ENCODE data around the gene RBM48. TPM values are rescaled to one million over a fixed set of nuclear protein-coding genes. Genes with fewer than 3 reads are reported as not detected.

The RBM48 gene
- total and polyA plus RNA-seq, 2 of the 13 experiments (the other 11 are each of a cell fraction or from before 2014, with no cell fraction given) = 7.2 to 12.2 TPM

- Histone ChIP-seq H3K27ac (ENCODE audit: extremely low read length, insufficient read depth, low read length) (peak overlapping the region; percentile 44), H3K4me1 (ENCODE audit: insufficient read depth, low read length) (peaks cover 53% of the 10 kb centered on the region), H3K36me3 (replicated peaks in 1 of 2; ENCODE audit: control insufficient read depth in 1 of 2, insufficient read depth in 2 of 2, low read length in 2 of 2) (peaks cover 0 to under 1% of the 10 kb centered on the region in 2 experiments; a peak in 2 of 5 replicates), H3K4me2 (ENCODE audit: low read depth, low read length) (peak overlapping the region; percentile 53), H3K9me3 (ENCODE audit: low read length) (no peaks in the 10 kb centered on the region), H3K79me2 (ENCODE audit: insufficient read depth, low read length) (peaks cover 81% of the 10 kb centered on the region), H3K9ac (ENCODE audit: insufficient read depth, low read depth, low read length) (no peak overlapping the region), H2AFZ (ENCODE audit: low read length) (no peak overlapping the region), H4K20me1 (ENCODE audit: insufficient read depth, low read length) (peaks cover 54% of the 10 kb centered on the region), H3K4me3 (replicated peaks in 1 of 3; ENCODE audit: insufficient read depth in 1 of 3, low read depth in 2 of 3, low read length in 3 of 3) (peak overlapping the region in 1 of 3 experiments; percentile 18; a peak in 2 of 6 replicates), H3K27me3 (ENCODE audit: control insufficient read depth in 1 of 2, insufficient read depth in 2 of 2, low read length in 2 of 2) (peaks cover under 1 to 7% of the 10 kb centered on the region in 2 experiments; a peak in 2 of 5 replicates)
- intact Hi-C loops (cut with micrococcal nuclease; ENCODE audit: unreplicated experiment) = loop anchor here (1.0 kb wide), 1 partner anchor 82 kb away; no protein-coding TSS in a partner anchor
- peak; percentile 49 for DNase-seq (ENCODE audit: low spot score)
- no peak for ATAC-seq
- ChIA-PET CTCF (ENCODE audit: low intra/inter-chr PET ratio, low total read pairs) (no interaction called here), POLR2A (no interaction called here)
- BruUV-seq (replicated peaks) = no TSS peak
- peak in 1 of 2 experiments; percentile 84; a peak in 2 of 4 replicates for TF ChIP-seq ATF4 (CRISPR knock-in tag; IDR thresholded peaks at IDR 0.05)
- TF ChIP-seq ZNF234 (CRISPR knock-in tag; conservative IDR thresholded peaks at IDR 0.05) = no peak
- no peak for TF ChIP-seq ZBTB1 (CRISPR knock-in tag; IDR thresholded peaks at IDR 0.05; ENCODE audit: borderline replicate concordance)
- TF ChIP-seq ZIK1 (CRISPR knock-in tag; IDR thresholded peaks at IDR 0.05; ENCODE audit: borderline replicate concordance, low read depth) = no peak
- peak; percentile 38; the same call in 1 of the 2 replicates for TF ChIP-seq SAP130 (CRISPR knock-in tag; IDR thresholded peaks at IDR 0.05; ENCODE audit: low read depth)
- no peak for TF ChIP-seq ZMYM4 (CRISPR knock-in tag; IDR thresholded peaks at IDR 0.05)
- TF ChIP-seq, protein P1, sequence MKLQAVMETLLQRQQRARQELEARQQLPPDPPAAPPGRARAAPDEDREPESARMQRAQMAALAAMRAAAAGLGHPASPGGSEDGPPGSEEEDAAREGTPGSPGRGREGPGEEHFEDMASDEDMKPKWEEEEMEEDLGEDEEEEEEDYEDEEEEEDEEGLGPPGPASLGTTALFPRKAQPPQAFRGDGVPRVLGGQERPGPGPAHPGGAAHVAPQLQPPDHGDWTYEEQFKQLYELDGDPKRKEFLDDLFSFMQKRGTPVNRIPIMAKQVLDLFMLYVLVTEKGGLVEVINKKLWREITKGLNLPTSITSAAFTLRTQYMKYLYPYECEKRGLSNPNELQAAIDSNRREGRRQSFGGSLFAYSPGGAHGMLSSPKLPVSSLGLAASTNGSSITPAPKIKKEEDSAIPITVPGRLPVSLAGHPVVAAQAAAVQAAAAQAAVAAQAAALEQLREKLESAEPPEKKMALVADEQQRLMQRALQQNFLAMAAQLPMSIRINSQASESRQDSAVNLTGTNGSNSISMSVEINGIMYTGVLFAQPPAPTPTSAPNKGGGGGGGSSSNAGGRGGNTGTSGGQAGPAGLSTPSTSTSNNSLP (IDR thresholded peaks at IDR 0.05; ENCODE audit: low read depth, low read length) = peak; percentile 80
- TF ChIP-seq CEBPB (IDR thresholded peaks at IDR 0.05; ENCODE audit: borderline replicate concordance, low read depth, low read length) = peak; percentile 96
- TF ChIP-seq CEBPG (CRISPR knock-in tag; IDR thresholded peaks at IDR 0.05) = peak; percentile 82
- 0 out of 2 replicates have a peak, but pooled peaks have one; percentile 29 for TF ChIP-seq GATAD2A (CRISPR knock-in tag; IDR thresholded peaks at IDR 0.05)
- TF ChIP-seq, protein P2, sequence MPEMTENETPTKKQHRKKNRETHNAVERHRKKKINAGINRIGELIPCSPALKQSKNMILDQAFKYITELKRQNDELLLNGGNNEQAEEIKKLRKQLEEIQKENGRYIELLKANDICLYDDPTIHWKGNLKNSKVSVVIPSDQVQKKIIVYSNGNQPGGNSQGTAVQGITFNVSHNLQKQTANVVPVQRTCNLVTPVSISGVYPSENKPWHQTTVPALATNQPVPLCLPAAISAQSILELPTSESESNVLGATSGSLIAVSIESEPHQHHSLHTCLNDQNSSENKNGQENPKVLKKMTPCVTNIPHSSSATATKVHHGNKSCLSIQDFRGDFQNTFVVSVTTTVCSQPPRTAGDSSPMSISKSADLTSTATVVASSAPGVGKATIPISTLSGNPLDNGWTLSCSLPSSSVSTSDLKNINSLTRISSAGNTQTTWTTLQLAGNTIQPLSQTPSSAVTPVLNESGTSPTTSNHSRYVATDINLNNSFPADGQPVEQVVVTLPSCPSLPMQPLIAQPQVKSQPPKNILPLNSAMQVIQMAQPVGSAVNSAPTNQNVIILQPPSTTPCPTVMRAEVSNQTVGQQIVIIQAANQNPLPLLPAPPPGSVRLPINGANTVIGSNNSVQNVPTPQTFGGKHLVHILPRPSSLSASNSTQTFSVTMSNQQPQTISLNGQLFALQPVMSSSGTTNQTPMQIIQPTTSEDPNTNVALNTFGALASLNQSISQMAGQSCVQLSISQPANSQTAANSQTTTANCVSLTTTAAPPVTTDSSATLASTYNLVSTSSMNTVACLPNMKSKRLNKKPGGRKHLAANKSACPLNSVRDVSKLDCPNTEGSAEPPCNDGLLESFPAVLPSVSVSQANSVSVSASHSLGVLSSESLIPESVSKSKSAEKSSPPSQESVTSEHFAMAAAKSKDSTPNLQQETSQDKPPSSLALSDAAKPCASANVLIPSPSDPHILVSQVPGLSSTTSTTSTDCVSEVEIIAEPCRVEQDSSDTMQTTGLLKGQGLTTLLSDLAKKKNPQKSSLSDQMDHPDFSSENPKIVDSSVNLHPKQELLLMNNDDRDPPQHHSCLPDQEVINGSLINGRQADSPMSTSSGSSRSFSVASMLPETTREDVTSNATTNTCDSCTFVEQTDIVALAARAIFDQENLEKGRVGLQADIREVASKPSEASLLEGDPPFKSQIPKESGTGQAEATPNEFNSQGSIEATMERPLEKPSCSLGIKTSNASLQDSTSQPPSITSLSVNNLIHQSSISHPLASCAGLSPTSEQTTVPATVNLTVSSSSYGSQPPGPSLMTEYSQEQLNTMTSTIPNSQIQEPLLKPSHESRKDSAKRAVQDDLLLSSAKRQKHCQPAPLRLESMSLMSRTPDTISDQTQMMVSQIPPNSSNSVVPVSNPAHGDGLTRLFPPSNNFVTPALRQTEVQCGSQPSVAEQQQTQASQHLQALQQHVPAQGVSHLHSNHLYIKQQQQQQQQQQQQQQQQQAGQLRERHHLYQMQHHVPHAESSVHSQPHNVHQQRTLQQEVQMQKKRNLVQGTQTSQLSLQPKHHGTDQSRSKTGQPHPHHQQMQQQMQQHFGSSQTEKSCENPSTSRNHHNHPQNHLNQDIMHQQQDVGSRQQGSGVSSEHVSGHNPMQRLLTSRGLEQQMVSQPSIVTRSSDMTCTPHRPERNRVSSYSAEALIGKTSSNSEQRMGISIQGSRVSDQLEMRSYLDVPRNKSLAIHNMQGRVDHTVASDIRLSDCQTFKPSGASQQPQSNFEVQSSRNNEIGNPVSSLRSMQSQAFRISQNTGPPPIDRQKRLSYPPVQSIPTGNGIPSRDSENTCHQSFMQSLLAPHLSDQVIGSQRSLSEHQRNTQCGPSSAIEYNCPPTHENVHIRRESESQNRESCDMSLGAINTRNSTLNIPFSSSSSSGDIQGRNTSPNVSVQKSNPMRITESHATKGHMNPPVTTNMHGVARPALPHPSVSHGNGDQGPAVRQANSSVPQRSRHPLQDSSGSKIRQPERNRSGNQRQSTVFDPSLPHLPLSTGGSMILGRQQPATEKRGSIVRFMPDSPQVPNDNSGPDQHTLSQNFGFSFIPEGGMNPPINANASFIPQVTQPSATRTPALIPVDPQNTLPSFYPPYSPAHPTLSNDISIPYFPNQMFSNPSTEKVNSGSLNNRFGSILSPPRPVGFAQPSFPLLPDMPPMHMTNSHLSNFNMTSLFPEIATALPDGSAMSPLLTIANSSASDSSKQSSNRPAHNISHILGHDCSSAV (CRISPR knock-in tag; IDR thresholded peaks at IDR 0.05; ENCODE audit: borderline replicate concordance) = no peak
- in situ Hi-C loops (cut with HindIII; ENCODE audit: extremely low pct_ligation_motif_present, low pct_unique_long_range_greater_than_20kb) = no loop called here
- peak; percentile 39 for FAIRE-seq
Observed at GRCh38 chr7:92586403-92586802, 57.8 kb downstream of the RBM48 start.
